Activated B cell treated with CpG ODN at 0.5 μM for 24 hours (primary cell): ENCODE data around the gene ACAP2. TPM values are rescaled to one million over a fixed set of nuclear protein-coding genes. Genes with fewer than 3 reads are reported as not detected.

Experiments
- ATAC-seq: fragments of 200-7000 bp; cut with Tn5 transposase; one replicate; pipeline ENCODE4 v1.10.0; 2021; ENCODE audit warnings: low read depth, mild to moderate bottlenecking, moderate library complexity
- CTCF ChIA-PET: fragments of 350-600 bp; sonication (Branson Sonifier 250); formaldehyde crosslinking; loops from one replicate; lab custom pipeline; 2021; ENCODE audit warnings: antibody characterized with exemption; lab: Charles Lee
- POLR2A ChIA-PET: fragments of 350-600 bp; sonication (Branson Sonifier 250); formaldehyde crosslinking; loops from one replicate; lab custom pipeline; 2021; ENCODE audit warnings: antibody characterized with exemption; lab: Charles Lee
- DNase-seq: peaks from one replicate; pipeline ENCODE4 v3.0.0; 2022
- H3K27ac Mint-ChIP-seq: one replicate; pipeline ENCODE4 v1.8.0; 2020; ENCODE audit warnings: mixed read lengths
- H3K27me3 Mint-ChIP-seq: one replicate; pipeline ENCODE4 v1.8.0; 2021; ENCODE audit warnings: mixed read lengths
- H3K36me3 Mint-ChIP-seq: one replicate; pipeline ENCODE4 v1.8.0; 2021; ENCODE audit warnings: low read depth, mixed read lengths
- H3K4me1 Mint-ChIP-seq: one replicate; pipeline ENCODE4 v1.8.0; 2021; ENCODE audit warnings: mixed read lengths
- H3K4me3 Mint-ChIP-seq: one replicate; pipeline ENCODE4 v1.8.0; 2020; ENCODE audit warnings: mild to moderate bottlenecking, mixed read lengths
- H3K9me3 Mint-ChIP-seq: one replicate; pipeline ENCODE4 v1.8.0; 2020; ENCODE audit warnings: mixed read lengths
- CTCF ChIP-seq: fragments of 200-600 bp; IDR thresholded peaks from one replicate; pipeline ENCODE4 v1.8.0; 2022; ENCODE audit warnings: antibody characterized with exemption, mild to moderate bottlenecking
- intact Hi-C: fragments of 100-400 bp; cut with micrococcal nuclease; formaldehyde crosslinking; loops from one replicate; pipeline ENCODE4 v1.15.1; 2024
- total RNA-seq: library from RNA; stranded (reverse); gene quantifications from 2 replicates; pipeline ENCODE4 v1.2.3, GENCODE V29; 2022

ACAP2 gene
- total RNA-seq, 1 donor from 2014 or later: 89.7 TPM

DNA sequence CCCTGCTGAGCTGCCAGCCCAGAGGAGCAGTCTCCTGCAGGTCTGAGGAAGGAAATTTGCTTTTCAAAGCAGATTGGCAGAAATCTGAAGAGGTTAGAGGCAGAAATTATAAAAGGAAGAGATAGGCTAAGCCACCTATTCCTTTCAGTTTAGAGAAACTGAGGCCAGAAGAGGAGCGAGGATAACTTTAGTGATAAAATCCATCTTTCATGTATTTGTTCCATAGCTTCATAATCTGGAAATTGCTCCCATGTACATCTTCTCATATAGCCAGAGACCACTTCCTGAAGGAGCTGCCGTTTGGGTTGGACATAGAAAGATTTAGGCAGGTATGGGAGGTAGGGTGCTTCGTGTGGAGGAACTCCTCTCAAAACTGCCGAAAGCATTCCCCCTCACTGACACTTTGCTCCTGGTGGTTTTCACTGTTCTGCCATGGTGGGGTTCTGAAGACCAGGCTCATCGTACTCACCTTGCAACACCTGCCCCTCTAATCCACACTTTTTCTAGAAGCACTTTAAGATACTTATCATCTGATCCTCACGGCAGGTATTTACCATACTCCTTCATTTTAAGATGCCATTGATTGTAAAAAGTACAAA, 670 bp upstream of the ACAP2 start:
- Mint-ChIP-seq H3K27ac (peak overlapping the region; percentile 74), H3K4me3 (peak overlapping the region; percentile 95), H3K36me3 (peaks cover 12% of the 10 kb centered on the region), H3K9me3 (no peaks in the 10 kb centered on the region), H3K27me3 (no peaks in the 10 kb centered on the region), H3K4me1 (peaks cover 38% of the 10 kb centered on the region)
- CTCF ChIA-PET: no interaction called here
- DNase-seq (no peak), ATAC-seq (no peak)
- POLR2A ChIA-PET: interaction anchor here (0.7 to 2.9 kb wide), 14 partner anchors 10 to 989 kb away, joined by 3 to 20 read pairs (median 4); partner anchors contain the start of genes LSG1, PPP1R2 and XXYLT1
- intact Hi-C loops: loop anchor here (1.0 to 5.0 kb wide), 10 partner anchors 15 to 957 kb away; partner anchors contain the start of genes ATP13A3, FAM43A, LSG1 and TFRC
- TF ChIP-seq CTCF: no peak

- Mint-ChIP-seq H3K36me3 (peaks cover 14% of the 10 kb centered on the region), H3K27me3 (no peaks in the 10 kb centered on the region), H3K9me3 (no peaks in the 10 kb centered on the region), H3K27ac (peak overlapping the region; percentile 93), H3K4me1 (peaks cover 45% of the 10 kb centered on the region), H3K4me3 (peak overlapping the region; percentile 95)
- intact Hi-C loops: loop anchor here (1.0 to 5.0 kb wide), 10 partner anchors 10 to 955 kb away; partner anchors contain the start of genes ATP13A3, FAM43A, LSG1 and TFRC
- POLR2A ChIA-PET: interaction anchor here (0.6 to 2.9 kb wide), 25 partner anchors 8 to 1575 kb away, joined by 3 to 20 read pairs (median 4); partner anchors contain the start of genes LSG1, PPP1R2 and XXYLT1
- CTCF ChIA-PET: interaction anchor here (0.6 to 1.7 kb wide), 6 partner anchors 9 to 770 kb away, joined by 3 to 5 read pairs (median 3); partner anchors contain the start of genes LSG1 and XXYLT1
- peak; percentile 18 for ATAC-seq
- peak; percentile 65 for DNase-seq
- no peak for TF ChIP-seq CTCF
Measured at GRCh38 chr3:195441992-195442572, 738 bp downstream of the ACAP2 start.

GRCh38 chr3:195441476-195441991, 1.3 kb downstream of the ACAP2 start:
- Mint-ChIP-seq H3K4me1 (peaks cover 48% of the 10 kb centered on the region), H3K9me3 (no peaks in the 10 kb centered on the region), H3K27ac (peak overlapping the region; percentile 93), H3K27me3 (no peaks in the 10 kb centered on the region), H3K36me3 (peaks cover 14% of the 10 kb centered on the region), H3K4me3 (peak overlapping the region; percentile 95)
- ChIA-PET CTCF (interaction anchor here (0.6 to 1.7 kb wide), 7 partner anchors 10 to 769 kb away, joined by 3 to 5 read pairs (median 3); partner anchors contain the start of genes LSG1 and XXYLT1), POLR2A (interaction anchor here (0.6 to 2.9 kb wide), 18 partner anchors 10 to 1574 kb away, joined by 3 to 20 read pairs (median 5); partner anchors contain the start of genes PPP1R2 and XXYLT1)
- no peak for ATAC-seq
- no peak for DNase-seq
- TF ChIP-seq CTCF: no peak
- intact Hi-C loops: loop anchor here (5.0 kb wide), 3 partner anchors 641 to 859 kb away; partner anchors contain the start of genes FAM43A and TFRC

DNA sequence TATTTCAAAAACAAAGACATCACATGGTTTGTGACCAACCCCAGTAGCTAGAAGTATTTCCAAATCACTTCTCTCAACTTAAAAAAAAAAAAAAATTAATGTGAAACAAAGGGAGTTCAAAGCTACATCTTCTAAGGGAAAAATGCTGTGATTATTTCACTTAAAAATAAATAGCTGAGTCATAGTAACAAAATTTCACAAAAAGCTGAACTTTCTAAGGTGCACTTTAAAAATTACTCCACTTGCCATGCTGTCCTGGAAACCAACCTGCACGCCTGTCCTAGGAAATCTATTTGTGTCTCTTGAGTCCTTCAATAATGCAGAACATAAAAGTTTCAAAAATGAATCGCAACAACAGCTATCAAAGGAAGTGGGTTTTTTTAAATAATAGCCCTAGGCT, 1.8 kb downstream of the ACAP2 start:
- no peak for TF ChIP-seq CTCF
- ChIA-PET CTCF (interaction anchor here (0.8 to 1.7 kb wide), 4 partner anchors 10 to 170 kb away, joined by 3 to 5 read pairs (median 3); partner anchors contain the start of gene XXYLT1), POLR2A (interaction anchor here (0.7 to 2.9 kb wide), 3 partner anchors 40 to 102 kb away, joined by 3 to 20 read pairs (median 6); partner anchors contain the start of gene PPP1R2)
- Mint-ChIP-seq H3K4me3 (peak overlapping the region; percentile 95), H3K9me3 (no peaks in the 10 kb centered on the region), H3K4me1 (peaks cover 52% of the 10 kb centered on the region), H3K27ac (peak overlapping the region; percentile 93), H3K27me3 (no peaks in the 10 kb centered on the region), H3K36me3 (peaks cover 14% of the 10 kb centered on the region)
- DNase-seq (no peak), ATAC-seq (no peak)
- intact Hi-C loops: loop anchor here (5.0 kb wide), 3 partner anchors 641 to 859 kb away; partner anchors contain the start of genes FAM43A and TFRC
